Germinal center (tissue), 1 donor: ENCODE data around the gene LIMS2.

Experiments
- DNase-seq: peaks from one replicate; pipeline ENCODE4 v3.0.0; 2012; ENCODE audit warnings: mixed read lengths, low spot score

Gene LIMS2

DNA sequence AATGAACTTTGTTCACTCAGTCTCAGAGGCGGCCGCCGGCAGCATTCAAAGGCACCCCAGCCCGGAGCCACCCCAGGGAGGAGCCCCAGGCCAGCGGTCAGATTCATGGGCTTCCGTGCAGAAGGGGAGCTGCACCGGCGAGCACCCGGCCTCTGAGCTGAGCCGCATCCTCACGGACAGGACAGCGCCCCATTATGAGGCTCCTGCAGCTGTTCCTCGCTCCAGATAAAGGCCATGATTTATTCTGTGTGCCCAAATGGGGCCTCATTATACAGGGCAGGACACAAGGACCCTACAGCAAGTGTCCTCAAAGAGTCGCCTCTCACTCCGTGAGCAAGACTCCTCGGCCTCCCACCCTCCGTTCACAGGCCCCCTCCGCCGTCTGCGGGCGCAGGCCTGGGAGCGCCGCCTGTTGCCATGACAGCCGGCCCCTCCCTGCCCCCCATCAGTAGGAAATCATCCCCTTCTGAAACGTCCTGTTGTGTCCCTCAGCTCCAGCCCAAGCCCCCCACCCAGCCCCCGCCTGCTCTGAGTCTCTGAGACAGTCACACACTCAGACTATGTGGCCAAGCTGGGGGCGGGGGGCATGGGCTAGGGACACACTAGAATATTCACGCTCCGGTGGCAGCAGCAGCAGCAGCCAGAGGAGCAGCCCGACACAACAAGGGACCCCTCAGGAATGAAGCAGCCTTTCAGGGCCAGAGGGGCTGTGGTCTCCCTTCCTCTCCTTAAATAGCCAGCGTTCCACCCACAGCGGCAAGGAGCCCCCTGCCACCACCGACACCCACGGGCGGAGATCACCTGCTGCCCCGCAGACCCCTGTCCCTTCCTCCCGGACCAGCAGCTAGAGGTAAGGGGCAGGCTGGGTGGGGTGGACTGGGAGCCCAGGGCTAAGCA is 29.7 kb downstream of the LIMS2 start, which contains the start of gene GPR17:
Gene GPR17, plus strand, starts transcription at position 759 of the 897 bp plus-strand sequence. CDS start 4,583 bp downstream, outside the sequence.
- DNase-seq, result no peak

DNA sequence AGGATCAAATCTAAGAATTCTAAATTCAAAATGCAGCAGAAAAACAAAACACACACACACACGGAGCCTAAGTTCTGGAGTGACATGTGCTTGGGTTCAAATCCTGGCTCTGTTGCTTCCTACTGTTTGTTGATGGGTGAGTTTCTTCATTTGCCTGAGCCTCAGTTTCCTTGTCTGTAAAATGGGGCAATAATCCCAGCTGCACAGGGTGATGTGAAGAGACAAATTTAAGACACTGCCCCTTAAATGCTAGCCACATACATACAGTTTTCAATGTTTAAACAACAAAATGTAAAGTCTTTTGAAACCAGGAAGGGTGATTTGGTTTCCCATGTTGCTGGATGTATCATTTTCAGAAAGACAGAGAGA is 30.3 kb downstream of the LIMS2 start:
- no peak for DNase-seq

DNA sequence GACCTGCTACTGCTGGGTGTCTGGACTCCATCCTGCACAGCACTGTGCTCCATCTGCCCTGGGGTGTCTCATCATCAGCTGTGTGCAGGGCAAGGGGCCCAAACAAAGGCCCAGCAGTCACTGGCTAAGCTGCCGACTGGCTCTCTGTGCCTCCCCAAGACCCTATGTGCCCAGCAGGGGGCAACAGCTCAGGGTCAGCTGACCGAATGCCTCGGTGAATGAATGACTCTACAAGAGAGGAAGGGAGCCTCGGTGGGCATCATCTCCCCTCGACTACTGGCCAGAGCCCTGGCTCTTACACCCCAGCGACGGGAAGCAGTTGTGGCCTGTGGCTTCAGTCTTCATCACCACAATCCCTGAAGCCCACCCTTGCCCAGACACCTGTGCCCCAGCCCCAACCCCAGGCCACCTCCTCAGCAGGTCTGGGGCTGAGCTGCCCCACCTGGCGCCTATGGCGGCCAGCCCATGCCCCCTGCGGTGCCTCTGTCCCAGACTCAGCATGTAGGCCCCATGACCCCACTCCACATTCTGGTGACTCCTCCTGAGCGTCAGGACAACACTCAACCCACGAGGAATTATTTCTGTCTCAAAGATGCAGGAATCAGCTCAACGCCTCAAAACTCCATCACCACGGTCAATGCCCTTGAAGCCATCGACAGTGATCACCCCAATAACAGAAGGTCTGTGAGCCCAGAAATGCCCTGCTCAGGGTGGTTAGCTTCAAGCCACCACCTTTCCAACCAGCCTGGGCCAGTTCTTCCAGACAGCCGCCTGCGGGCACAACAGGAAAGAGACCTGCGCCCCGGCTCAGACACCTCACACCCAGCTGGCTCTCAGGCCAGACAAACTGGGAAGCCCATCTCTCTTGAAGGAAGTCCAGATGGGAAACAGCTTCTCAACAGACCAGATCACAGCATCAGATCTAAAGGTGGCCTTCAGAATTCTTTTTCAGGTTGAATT is 31.0 kb downstream of the LIMS2 start:
- no peak for DNase-seq

DNA sequence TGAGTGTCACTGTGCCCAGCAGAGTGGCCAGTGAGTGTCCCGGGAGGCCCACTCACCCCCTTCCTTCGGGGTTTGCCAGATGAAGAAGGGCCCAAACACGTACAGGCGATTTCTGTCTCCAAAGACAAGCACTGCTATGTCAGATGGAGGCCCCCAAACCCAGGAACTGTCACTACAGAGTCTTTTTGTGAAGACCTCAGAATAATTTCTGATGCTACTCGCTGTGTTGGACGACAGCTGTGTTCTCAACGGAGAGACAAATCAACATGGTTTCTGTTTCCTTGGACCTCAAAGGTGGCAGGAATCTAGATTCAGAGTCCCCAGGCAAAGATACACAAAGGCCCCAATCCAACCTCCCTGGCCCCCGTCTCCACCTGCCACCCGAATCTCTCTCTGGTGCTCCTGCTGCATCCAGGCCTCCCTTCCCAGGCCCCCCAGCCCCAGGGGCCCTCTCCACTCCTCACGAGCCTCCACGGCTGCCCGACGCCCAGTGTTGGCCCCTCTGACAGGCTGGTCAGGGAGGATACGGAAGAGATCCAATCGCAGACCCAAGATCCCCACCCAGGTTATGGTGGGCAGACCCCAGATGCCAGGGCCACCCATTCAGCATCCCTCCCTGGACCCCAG is 31.8 kb downstream of the LIMS2 start:
- no peak for DNase-seq

DNA sequence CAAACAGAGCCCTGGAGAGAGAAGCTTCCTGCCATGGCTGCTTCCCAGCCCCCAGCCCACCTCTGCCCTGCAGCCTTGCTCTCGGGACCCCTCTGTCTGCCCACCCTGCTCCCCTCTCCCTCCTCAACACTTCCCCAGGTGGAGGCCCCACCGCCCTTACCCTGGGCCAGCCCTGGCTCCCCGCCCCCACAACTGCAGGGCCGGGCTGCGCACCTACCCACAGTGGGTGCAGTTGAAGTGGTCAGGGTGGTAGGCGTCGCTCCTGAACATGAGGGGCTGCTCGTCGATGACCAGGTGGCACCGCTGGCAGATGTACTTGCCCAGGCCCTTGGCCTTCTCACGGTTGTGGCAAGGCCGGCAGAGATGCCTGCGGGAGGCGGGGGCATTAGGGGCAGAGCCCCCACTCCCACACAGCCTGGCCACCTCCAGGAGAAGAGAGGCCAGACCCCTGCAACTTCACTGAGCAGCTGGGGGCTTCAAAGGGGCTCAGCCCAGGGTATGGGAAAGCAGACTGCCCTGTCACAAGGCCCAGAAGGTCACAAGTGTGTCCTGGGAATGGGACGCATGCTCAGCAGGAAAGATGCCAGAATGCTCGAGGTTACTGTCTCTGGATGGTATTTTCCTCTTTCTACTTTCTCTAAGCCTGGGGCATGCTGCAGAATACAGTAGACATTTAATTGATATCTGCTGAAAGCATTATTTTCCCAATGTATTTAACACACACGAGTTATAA is 32.5 kb downstream of the LIMS2 start:
- no peak for DNase-seq

DNA sequence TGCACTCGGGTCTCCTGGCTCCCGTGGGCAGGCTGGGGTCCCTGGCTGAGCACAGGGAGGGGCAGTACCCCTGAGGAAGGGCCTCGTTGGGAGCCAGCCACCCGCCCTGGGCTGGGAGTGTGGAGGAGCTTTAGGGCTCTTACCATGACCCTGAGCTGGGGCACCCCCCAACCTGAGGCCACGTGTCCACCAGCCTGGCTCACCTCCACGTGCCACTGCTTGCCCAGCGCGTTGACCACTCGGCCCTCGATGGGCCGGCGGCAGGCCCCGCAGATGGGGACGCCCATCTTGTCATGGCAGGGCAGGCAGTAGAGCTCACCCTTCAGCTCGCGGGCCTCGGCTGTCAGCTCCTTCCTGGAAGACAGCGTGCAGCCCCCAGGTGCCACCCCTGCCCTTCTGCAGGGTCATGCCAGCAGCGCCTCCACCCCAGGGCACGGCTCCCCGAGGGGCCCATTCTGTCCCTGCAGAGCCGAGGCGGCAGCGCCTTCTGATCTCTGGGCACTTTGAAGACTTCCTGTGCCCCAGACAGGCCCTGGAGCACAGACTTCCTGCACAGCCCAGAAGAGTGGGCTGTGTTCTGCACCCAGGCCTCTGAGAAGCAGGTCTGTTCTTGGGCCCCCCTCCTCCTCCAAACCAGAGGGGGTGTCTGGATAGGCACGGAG is 33.4 kb downstream of the LIMS2 start:
- peak; percentile 47 for DNase-seq

DNA sequence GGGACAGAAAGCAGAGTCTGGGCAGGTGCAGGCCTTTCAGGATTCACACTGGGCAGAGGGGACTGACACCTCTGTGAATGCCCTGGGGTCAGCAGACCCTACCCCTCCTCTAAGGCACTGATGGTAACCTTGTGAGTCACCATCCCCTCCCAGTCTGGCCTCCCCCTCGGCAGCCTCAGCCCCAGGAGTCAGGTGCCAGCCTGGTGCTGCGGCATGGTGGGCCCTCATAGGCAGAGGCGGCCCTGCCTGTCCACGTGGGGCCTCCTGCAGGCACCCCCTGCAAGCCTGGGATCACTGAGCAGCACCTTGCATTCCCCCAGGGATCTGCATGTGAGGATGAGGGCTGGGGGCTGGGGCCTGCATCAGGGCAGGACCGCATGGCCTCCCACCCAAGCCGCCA is 34.2 kb downstream of the LIMS2 start:
- DNase-seq, result no peak

DNA sequence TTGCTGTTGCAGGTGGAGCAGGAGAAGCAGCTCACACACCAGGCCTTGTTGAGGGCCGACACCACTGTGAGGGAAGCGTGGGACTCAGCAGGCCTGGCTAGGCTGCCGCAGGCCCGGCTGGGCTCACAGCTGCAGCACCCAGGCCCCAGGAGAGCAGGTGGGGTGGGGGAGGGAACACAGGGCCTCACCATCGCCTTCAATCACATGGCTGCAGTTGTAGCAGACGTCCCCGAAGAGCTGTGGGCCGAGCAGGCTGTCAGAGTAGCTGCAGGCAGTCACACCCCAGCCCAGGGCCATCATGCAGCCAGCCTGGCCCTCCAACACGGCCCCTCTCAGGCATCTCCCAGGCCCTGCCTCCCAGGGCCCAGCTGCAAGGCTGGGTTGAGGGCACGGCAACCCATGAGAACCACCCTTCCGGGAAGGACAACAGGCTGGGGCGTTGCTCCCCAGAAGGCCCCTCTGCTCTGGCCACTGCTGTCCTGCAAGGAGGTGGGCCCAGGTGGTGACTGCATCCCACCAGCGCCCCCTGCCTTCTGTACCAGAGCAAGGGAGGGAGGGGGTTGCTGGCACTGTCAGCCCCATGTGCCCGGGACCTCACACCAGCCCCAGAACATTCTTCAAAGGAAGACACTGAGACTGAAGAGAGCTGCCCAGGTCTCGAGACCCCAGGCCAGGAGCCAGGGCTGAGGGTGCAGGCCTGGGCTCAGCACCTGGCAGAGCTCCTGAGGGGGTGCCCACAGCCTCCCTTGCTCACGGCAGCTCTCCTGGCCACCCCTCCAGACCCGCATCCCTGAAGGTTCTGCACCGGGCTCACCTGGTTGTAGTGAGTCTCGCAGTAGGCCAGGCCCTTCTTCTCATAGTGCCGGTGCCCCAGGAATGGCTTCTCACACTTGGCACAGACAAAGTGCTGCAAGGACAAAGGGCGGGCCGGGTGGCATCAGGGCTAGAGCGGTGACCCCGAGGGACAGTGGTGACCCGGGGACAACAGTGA is 35.0 kb downstream of the LIMS2 start:
- DNase-seq, result peak; percentile 91

DNA sequence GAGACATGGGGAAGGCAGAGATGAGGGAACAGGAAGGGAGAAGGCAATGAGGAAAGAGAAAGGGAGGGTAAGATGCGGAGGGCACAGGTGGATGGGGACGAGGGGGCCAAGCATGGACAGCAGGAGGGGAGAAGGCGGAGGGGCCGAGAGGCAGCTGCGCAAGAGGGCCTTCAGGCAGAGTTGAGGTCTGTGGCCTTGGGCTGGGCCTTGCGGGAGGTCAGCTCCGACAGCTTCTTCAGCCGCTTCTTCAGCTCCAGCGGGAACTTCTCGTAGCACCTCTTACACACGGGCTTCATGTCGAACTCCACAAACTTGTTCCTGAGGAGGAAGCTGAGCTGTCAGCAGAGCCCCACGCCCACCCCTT is 36.2 kb downstream of the LIMS2 start:
- DNase-seq, result no peak

DNA sequence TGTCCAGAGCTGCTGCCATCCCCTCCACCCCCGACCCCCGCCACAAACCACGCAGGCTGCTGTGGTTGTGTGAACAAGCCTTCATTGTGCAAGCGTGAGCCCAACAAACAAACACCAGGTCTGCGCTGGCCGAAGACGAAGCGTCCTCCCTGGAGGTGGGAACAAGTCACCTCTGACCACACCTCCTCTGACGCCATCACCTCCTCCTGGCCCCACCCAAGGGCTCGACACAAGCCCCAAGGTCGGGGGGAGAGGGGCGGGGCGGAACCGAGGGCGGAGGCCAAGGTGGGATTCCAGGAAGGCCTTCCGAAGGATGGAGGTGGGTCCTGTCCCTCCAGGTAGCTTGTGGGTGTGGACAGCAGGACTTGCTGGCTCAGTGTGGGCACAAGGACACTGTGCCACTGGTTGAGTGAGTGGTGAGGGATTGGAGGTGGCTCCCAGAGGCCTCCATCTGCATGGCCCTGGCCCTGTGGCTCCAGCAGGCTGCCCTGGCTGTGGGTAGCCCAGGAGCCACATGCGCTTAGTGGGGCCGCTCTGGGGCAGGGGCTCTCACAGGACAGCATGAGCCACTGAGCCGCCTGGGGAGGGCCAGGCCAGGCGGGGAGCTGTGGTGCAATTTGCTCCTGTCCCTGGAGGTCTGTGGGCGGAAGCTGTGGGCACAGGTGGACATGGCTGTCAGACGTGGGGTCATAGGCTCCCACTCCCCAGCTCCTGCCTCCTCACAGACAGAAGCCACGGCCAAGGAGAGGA is 36.8 kb downstream of the LIMS2 start:
- DNase-seq, result no peak

DNA sequence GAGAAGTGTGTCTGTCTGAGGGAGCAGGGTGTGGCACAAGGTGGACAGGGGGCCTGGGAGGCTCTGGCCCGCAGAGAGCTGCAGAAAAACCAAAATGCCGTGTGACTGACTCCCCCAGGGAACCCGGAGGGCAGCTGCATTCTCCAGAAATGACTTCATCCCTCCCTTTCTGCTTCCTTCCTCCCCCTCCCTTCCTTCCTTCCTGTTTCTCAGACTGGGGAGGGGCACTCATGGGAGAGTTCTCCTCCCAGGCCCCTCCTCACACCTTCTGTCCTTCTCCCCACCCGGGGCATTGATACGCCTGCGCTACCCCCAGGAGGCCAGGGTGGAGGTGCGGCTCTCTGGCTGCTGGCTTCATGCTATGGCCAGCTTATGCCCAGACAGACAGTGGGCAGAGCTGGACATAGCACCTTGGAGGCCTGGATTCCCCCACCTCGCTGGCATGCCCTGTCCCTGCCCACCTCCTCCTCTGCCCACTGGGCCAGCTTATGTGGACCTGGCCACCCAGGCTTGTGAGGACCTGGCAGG is 37.5 kb downstream of the LIMS2 start:
- DNase-seq, result no peak

DNA sequence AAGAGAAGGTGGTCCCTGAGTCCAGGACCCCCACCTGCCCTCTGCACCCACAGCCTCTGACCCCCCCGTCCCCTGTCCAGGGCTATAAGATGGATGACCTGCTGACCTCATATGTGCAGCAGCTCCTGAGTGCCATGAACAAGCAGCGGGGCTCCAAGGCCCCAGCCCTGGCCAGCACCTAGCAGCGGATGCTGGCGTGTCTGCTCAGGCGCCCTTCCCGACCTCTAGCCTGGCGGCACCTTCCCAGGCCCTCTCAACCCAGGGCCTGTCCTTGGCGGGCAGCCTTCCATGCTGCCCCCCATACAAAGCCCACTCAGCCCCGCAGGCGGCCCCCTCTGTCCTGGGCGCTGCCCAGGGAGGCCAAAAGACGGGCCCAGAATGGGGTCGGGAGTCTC is 38.1 kb downstream of the LIMS2 start:
- DNase-seq, result no peak

DNA sequence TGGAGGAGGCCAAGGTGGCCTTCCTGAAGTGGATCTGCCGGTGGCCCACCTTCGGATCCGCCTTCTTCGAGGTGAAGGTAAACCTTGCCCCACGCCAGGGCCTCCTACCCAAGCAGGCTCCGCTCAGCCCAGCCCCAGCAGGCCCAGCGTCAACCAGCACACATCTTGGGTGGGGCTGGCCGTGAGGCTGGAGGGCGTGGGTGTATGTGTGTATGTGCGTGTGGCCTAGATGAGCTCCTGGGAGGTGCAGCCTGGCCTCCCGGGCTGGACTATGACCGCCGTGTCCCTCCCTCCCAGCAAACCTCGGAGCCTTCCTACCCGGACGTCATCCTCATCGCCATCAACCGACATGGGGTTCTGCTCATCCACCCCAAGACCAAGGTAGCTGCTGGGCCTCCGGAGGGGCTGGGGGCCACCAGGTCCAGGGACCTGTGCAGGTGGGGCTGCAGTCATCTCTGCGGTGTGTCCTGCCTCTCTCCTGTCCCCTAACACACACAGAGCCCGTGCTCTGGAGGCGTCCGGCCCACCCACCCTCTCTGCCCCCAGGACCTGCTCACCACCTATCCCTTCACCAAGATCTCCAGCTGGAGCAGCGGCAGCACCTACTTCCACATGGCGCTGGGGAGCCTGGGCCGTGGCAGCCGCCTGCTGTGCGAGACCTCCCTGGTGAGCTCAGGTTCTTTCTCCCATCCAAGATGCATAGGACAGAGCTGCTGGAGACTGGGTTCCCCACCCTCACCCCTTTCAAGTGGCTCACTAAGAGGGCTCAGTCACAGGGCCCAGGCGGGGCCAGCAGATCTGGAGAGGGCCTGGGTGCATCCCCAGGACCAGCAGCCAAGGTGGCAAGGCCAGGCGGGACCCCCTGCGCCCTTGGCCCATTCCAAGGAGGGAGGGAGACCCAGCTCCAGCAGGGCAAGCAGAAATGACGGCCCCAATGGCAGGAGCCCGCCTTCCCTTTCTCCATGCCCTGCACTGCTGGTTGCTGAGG is 38.8 kb downstream of the LIMS2 start:
- no peak for DNase-seq

DNA sequence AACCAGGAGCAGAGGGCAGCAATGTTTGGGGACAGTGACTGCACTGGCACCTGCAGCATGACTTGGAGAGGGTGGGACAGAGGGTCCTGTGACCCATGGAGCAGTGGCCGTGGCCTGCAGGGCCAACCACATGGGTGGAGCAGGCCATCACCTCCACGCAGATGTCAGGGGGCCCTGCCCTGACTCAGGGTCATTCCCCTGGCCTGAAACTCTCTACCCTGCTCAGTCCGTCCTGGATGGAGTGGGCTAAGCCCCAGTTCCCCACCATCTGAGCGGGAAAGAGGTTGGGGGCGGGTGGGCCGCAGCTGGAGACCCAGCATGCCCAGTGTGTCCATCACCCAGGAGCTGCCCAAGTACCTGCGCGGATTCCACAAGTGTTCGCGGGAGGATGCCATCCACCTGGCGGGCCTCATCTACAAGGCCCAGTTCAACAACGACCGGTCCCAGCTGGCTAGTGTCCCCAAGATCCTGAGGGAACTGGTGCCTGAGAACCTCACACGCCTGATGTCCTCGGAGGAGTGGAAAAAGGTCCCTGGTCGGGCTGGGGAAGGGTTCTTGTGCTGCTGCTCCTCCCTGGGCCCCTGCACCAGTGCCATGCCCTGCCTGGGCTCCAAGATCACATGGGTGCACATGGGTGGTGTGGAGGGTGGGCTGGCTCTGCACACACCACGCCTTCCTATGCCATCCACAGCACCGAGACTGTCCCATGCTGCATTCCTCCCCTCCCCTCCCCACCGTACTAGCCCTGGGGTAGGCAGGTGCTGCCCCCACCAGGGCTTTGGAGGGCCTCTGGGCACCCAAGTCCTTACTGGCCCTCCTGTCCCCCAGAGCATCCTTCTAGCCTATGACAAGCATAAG is 39.7 kb downstream of the LIMS2 start:
- DNase-seq, result no peak

DNA sequence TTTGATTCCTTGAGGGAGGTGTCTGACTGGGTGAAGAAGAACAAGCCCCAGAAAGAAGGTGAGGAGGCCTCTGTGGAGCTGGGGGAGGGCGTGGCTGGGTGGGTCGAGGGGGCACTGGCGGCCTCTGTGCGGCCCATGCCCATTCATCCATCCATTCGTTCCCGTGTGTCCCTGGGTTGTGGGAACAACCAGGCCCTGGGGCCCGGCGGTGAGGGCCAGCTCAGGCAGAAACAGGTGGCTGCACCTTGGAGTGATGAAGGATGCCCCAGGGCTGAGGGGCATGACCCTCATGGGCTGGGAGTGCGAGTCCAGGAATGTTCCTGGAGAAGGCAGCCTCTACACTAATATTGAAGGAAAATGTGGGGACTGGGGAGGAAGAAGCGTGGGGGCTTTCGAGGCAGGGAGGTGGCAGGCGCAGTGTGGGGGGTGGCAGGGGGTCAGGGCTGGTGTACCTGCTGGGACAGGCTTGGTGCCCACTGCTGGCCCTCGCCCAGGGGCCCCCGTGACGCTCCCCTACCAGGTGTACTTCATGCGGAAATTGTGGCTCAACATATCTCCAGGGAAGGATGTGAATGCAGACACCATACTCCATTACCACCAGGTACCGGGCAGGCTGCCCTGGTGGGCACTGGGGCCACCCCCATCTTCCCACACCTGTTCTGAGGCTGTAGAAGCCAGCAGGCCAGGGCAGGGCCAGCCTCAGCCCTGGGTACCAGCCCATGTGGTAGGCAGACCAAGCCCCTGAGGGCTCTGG is 40.5 kb downstream of the LIMS2 start:
- DNase-seq, result no peak

DNA sequence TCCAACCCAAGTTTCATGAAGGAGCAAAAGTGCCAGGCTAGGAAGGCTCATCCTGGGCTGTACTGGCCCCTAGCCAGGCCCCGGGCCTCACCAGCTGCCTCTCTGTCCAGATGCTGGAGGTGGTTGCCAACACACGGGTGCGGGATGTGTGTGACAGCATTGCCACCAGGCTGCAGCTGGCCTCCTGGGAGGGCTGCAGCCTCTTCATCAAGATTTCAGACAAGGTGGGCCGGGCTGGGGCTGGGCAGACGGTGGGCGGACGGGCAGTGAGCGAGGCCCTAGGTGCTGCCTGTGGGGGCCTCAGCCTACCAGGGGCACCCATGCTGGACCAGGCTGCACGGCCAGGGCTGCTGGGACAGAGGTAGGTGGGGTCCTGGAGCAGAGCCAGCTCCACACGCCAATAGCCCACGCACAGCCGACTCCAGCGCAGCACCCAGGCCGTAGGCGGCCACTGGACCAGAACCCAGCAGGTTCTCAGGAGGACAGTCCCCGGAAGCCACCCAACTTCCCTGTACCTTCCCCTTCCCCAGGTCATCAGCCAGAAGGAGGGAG is 41.2 kb downstream of the LIMS2 start:
- DNase-seq, result no peak
